ENCODE data around the gene LAG3.

The LAG3 gene

DNA sequence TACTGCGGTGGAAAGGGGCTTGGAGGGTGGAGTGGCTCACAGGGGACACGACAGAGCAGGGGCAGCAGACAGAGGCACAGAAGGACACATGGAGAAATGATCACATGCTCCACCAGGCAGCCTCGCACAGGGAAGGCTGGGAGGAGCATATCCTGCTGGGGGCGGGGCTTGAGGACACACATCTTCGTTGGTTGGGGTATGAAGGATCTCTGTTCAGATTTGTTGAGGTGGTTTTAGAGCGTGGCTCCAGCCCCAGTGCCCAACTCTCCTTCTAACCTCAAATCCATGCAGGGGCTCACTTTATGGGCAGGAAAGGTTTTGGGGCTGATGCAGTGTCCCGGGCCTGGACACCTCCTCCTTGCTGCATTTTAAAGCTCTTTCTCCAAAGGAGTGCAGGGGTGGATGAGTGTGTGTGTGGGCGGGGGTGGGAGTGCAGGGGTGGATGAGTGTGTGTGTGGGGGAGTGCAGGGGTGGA, 55.2 kb downstream of the LAG3 start:
- peaks cover 4% of the 10 kb centered on the region for H3K27me3 ChIP-seq (ENCODE audit: low read depth, low read length)
- H3K36me3 ChIP-seq (ENCODE audit: control insufficient read depth in 1 of 2, insufficient read depth in 2 of 2, low read length in 2 of 2): peaks cover 6 to 9% of the 10 kb centered on the region in 2 donors
- no peak overlapping the region for H3K27ac ChIP-seq (ENCODE audit: low read length)
- H3K9me3 ChIP-seq (ENCODE audit: control insufficient read depth in 1 of 2, low read length in 2 of 2): no peaks in the 10 kb centered on the region
- H3K4me1 ChIP-seq (ENCODE audit: control insufficient read depth in 1 of 2, insufficient read depth in 2 of 2, low read length in 2 of 2): peaks cover 4 to 32% of the 10 kb centered on the region in 2 donors
- peak overlapping the region in 1 of 2 donors; percentile 18 for H3K4me3 ChIP-seq (ENCODE audit: low read depth in 1 of 2, low read length in 2 of 2)

All from muscle layer of duodenum (tissue), 2 donors.